ENCODE results near the gene CXCR4.

Gene CXCR4

GRCh38 chr2:136117909-136118818 lies at the start of gene CXCR4:
TSS of gene CXCR4 (minus strand) at chr2:136118149. CDS start at chr2:136118060, 89 bp downstream.
- peak; percentile 93 to 94 for DNase-seq

DNA sequence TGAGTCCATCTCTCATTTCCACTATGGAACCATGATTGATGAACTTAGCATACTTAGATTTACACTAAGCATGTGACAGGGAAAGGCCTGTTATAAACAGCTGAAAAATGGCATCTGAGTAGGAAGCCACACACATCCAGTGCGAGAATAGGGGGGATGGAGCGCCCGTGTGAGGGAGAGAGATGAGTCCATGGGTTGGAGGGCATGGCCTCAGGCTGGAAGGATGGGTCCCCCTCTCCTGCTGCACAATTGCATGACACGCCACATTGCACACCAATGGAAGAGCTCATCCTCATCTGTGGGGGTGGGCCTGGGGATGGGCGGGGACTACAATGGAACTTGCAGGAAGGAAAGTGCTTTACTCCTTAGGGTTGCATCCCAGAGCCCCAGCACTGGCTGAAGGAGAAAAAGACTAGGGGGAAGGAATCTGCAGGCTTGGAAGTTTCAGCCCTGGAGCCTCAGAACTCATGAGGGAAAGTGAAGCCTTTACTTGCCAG lies 46.4 kb upstream of the CXCR4 start:
- no peak for DNase-seq

GRCh38 chr2:136162438-136162837 lies 44.5 kb upstream of the CXCR4 start:
- no peak for DNase-seq

DNA sequence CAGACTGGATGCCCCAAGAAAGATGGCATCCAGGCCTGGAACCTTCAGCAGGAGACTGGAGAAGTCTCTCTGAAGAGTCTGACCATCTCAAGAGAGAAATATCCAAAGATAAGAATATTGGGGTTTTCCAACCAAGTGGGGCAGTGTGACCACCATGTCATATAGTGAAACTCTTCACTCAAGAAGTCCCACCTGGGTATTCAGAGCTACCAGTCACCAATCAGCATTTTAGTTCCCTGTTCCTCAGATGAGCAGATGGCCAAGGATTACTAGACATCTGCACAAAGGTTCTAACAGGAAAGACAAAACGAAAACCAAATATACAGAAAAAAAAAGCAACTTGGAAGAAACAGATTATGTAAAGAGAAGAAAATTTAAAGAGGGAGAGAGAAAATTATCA lies 38.5 kb upstream of the CXCR4 start:
- DNase-seq, result no peak

DNA sequence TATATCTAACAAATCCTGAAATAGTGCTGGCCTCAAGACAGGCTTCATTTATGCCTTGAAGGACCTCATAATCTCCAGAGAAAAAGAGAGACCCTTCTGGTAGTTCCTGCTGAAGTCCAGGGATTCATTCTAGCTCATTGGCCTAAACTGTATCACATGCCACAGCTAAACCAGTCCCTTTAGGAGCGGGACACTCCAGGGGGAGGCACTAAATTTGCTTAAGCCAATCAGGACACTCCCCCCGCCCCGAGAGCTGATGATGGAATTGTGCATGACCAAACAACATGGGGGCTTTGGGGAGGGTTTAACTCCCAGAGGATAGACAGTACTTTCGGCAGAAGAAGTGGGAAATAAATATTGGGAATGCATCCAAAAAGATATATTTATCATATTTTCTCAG lies 36.4 kb upstream of the CXCR4 start:
- no peak for DNase-seq

DNA sequence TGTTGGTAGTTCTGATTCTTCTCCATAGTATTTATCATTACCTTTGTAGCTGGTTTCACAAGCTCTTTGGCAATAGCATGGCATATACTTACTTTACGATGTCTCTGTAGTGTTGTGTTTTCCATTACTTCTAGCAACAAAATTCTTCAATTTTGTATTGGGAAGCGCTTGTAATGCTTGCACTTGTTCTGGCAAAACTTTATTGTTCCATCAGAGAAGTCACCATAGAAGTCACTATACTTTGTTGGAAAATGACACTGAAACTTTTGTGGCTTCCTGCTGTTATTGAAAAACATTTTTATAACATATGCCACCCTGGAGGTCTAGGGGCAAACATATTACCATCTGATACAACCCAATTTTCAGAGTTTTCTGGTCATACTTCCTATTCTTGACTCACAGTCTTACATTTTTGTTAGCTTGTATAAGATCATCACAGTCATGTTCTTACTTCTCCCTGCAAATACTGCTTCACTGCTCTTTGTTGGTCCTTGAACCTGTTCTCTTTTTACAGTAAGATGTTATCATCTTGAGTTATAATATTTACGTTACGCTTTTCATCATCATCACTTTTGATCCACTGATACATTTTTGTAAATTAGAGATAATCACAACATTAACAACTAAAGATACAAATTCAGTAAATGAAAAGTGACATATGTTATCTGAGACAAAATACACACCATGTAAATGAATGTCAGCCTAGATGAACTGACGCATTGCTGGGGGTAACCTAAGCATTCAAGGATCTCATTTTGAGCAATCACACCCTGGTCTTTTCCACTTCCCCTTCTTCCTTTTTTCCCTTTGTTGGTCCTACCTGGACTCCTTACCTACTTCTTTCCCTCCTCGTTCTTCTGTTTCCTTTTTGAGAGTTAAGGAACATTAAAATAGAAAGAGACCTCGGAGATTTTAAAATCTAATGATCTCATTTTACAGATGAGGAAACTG lies 33.3 kb upstream of the CXCR4 start:
- no peak for DNase-seq

- DNase-seq, result no peak
Measured at GRCh38 chr2:136149011-136149410, 31.1 kb upstream of the CXCR4 start.

GRCh38 chr2:136146564-136146963 lies 28.6 kb upstream of the CXCR4 start:
- no peak for DNase-seq

GRCh38 chr2:136143603-136144451 lies 25.9 kb upstream of the CXCR4 start:
- DNase-seq, result no peak

DNA sequence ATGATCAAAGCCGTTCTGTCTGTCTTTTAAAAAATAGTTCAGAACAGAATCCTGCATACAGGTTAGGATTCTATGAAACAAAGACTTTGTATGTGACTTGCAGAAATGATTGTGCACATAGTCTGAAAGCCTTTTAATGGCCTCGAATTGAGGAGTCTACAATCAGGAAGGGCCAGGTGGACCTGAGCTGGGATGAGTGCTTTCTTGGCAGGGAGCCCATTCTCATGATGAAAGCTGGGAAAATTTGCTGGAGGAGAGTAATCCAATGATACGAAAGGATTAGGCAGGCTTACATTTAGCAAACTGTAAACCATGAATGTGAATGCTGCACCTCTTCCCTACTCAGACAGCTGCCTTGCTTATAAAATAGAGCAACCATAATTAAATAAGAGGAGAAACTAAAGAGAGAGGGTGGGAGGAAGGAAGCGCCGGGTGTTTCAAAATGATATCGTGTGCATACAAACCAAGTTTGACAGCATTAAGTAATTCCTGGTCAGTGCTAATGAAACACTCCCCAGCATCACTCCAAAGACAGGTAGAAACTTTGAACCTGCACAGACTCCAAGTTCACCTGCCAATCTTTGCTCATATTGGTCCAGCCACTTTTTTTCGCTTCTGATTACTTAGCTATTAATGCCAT lies 23.7 kb upstream of the CXCR4 start:
- no peak for DNase-seq

DNA sequence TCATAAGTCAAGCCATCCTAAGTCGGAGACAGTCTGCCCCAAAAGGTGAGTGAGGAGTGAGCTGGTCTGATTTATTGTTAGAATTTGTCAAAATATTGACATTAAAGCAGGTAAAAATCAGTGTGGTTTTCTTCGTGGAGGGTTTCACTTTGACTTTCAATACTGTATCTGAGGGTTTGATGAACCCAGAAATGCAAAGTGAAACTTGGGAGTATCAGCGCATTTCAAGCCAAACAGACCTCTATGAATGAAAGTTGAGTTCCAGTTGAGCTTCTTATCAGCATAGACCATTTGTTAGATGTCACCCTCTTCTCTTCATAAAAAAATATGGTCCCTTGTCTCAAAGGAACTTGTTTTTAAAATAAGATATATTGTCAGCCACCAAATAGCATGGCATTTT lies 21.7 kb upstream of the CXCR4 start:
- DNase-seq, result peak in 1 of 2 experiments; percentile 3

DNA sequence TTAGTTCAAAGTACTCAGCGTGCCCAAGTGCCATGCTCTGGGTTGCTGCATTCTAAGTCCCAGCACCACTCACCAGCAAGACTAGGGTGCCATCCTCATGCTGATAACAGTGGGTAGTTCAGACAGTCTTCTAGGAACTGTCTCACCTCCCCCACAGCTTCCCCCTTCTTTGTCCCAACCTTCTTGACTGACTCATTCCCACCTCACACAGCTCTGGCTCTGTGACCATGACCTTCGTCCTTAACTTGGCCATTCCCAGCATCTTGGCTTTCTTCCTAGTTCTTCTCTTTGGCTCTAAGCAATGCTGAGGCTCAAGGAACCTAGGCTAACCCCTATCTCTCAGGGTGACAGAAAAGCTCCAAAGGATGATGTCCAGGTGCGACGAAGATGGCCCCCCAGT lies 20.0 kb upstream of the CXCR4 start:
- DNase-seq, result no peak

DNA sequence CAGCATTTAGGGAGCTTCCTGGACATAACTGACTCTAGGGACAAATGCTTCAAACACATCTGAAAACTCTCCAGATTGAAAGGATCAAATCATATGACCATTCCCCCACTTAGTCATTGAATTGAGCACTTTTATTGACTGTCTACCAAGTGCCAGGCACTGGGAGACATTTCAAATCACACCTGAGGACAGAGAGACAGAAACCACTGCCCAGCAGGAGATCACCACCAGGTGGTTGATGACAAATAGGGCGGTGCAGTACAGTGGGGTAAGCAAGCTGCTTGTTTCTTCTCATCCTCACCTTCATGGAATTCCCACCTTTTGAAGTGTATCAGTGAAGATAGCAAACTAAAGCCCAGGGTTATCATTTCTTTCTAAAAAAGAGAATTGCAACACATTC lies 19.0 kb upstream of the CXCR4 start:
- no peak for DNase-seq

DNA sequence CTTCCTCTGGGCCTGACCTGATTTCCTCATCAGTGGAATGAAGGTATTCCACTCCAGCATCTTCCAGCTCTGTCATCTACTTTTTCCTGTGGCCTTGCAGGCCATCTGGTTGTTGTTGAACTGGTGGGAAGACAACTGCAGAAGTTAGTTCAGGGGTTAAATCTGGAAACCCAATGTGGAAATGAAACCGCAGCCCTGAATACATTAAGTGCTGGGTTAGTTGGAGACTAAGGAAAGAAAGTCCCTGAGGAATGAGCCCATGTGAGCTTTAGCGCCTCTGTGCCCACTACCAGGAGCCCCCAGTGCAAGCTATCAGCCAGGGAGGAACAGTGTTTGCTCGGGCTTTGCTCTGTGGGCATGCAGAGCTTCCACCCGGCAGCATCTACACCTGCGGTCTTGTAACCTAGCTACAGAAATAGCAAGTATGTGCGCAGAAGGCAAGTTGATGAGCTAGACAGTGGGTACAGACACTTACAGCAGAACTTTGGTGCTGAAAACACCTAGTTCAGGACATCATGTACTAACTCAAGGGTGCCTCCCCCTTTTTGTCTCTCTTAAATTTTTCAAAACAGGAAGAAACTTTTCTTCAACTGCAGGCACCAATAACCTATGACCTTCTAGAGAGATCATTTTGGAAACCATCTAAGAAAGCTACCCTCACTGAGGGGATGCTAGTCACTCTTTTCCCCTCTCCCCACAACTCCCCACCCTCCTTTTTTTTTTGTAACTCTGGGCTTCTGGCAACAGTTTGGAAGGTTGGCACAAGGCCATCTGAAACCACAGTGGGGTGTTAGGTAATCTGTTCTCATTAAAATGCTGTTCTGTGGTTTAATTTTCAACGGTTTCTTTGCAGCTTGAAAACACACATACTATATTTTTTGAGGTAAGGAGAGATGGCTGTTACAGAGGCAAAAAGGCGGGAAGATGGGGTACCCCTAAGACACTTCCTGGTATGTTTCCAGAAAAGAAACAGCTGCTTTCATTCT lies 18.3 kb upstream of the CXCR4 start:
- peak; percentile 57 to 60 for DNase-seq

DNA sequence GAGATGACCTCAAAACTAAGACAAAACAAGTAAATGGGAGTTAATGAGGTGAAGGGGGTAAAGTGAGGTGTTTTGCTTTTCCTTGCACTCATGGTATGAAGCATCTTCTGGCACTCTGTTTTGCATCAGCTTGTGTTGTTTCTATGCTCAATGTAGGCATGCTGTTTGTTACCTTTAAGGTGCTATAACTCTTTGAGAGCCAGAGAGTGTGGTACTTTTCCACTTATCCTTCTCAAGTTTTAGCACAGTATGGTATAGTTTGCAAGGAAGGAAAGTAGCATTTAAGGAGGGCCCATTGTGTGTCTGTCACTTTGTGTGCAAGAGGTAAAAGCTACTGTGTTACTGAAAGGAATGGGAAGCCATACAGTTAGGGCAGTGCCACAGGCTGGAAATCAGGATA lies 17.5 kb upstream of the CXCR4 start:
- DNase-seq, result no peak

GRCh38 chr2:136134126-136134525 lies 16.2 kb upstream of the CXCR4 start:
- DNase-seq, result peak; percentile 57 to 69

DNA sequence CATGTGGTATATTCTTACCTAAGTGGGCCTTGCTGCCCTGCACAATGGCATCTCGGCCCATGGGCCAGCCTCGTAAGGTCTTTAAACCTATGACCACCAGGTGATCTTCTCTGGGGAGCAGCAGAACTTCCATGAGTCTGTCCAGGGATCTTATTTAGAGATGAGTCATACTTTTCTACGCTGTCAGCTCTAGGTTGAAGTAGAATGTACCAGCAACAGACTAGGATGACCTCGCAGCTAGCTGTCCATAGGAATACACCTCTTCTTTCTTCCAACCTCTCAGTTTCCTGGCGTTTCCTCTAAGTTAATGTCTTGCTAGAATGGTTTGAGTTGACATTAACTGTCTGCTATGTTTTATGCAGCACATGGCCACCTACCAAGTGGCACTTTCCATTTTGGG lies 15.6 kb upstream of the CXCR4 start:
- DNase-seq, result peak in 1 of 2 experiments; percentile 27

- no peak for DNase-seq
Measured at GRCh38 chr2:136133176-136133575, 15.2 kb upstream of the CXCR4 start.

DNA sequence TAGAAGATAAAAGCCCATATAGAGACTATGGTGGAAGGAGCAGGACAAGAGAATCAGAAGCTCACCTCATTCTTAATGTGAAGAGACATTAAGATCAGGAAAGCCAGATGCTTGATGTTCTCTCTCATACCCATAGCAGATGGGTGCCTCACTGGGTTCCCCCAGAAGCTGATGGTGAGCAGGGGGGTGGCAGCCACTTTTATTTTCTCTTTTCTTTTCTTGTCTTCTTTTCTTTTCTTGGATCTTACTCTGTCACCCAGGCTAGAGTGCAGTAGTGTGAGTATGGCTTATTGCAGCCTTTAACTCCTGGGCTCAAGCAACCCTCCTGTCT lies 14.8 kb upstream of the CXCR4 start:
- no peak for DNase-seq

- peak; percentile 75 to 77 for DNase-seq
Measured at GRCh38 chr2:136131961-136132824, 14.2 kb upstream of the CXCR4 start.

All from activated T-cell treated with anti-CD3 and anti-CD28 coated beads, Interleukin-2, amount 50 U/mL, for 48 hours (primary cell).